ENCODE results near the gene B3GALT4. TPM values are rescaled to one million over a fixed set of nuclear protein-coding genes. Genes with fewer than 3 reads are reported as not detected.
A peak's percentile ranks its signal among the peaks of the same experiment; 100 is the strongest.

Gene B3GALT4
- total RNA-seq, 1 donor from 2014 or later: 6.5 TPM

- no peak for TF ChIP-seq CTCF (IDR thresholded peaks at IDR 0.05)
- no peaks in the 10 kb centered on the region for H3K27me3 Mint-ChIP-seq (ENCODE audit: low read depth)
- no peaks in the 10 kb centered on the region for H3K9me3 Mint-ChIP-seq (ENCODE audit: low read depth)
- H3K4me3 Mint-ChIP-seq (ENCODE audit: unreplicated experiment): peak overlapping the region; percentile 98
- peaks cover 36% of the 10 kb centered on the region for H3K4me1 Mint-ChIP-seq (ENCODE audit: low read depth)
- H3K27ac Mint-ChIP-seq (ENCODE audit: unreplicated experiment): peak overlapping the region; percentile 74
- H3K36me3 Mint-ChIP-seq (ENCODE audit: low read depth): peaks cover 8% of the 10 kb centered on the region
- no peak for DNase-seq (ENCODE audit: low spot score)
These were observed 20.0 kb downstream of the B3GALT4 start for GRCh38 chr6:33296797-33297405.

- Mint-ChIP-seq H3K36me3 (ENCODE audit: low read depth) (peaks cover 7% of the 10 kb centered on the region), H3K27ac (ENCODE audit: unreplicated experiment) (peak overlapping the region; percentile 74), H3K27me3 (ENCODE audit: low read depth) (no peaks in the 10 kb centered on the region), H3K9me3 (ENCODE audit: low read depth) (no peaks in the 10 kb centered on the region), H3K4me1 (ENCODE audit: low read depth) (peaks cover 36% of the 10 kb centered on the region), H3K4me3 (ENCODE audit: unreplicated experiment) (peak overlapping the region; percentile 98)
- no peak for DNase-seq (ENCODE audit: low spot score)
- TF ChIP-seq CTCF (IDR thresholded peaks at IDR 0.05): no peak
These were observed 20.6 kb downstream of the B3GALT4 start for GRCh38 chr6:33297406-33297955.

- no peaks in the 10 kb centered on the region for H3K27me3 Mint-ChIP-seq (ENCODE audit: low read depth)
- peak; percentile 42 for TF ChIP-seq CTCF (IDR thresholded peaks at IDR 0.05)
- peak overlapping the region; percentile 98 for H3K4me3 Mint-ChIP-seq (ENCODE audit: unreplicated experiment)
- no peak for DNase-seq (ENCODE audit: low spot score)
- H3K4me1 Mint-ChIP-seq (ENCODE audit: low read depth): peaks cover 36% of the 10 kb centered on the region
- H3K27ac Mint-ChIP-seq (ENCODE audit: unreplicated experiment): peak overlapping the region; percentile 99
- H3K9me3 Mint-ChIP-seq (ENCODE audit: low read depth): no peaks in the 10 kb centered on the region
- H3K36me3 Mint-ChIP-seq (ENCODE audit: low read depth): peaks cover 7% of the 10 kb centered on the region
These were observed 21.2 kb downstream of the B3GALT4 start for GRCh38 chr6:33297956-33298772.

GRCh38 chr6:33298773-33299236 lies 21.9 kb downstream of the B3GALT4 start, which contains the start of gene RGL2:
Gene RGL2 (minus strand): TSS chr6:33298942. CDS start chr6:33298610, 332 bp downstream.
- Mint-ChIP-seq H3K27ac (ENCODE audit: unreplicated experiment) (peak within 1 kb of the TSS; percentile 99), H3K9me3 (ENCODE audit: low read depth) (no peaks in the 10 kb centered on the region), H3K4me1 (ENCODE audit: low read depth) (peaks cover 36% of the 10 kb centered on the region), H3K36me3 (ENCODE audit: low read depth) (peaks cover 10% of the 10 kb centered on the region), H3K27me3 (ENCODE audit: low read depth) (no peaks in the 10 kb centered on the region), H3K4me3 (ENCODE audit: unreplicated experiment) (peak within 1 kb of the TSS; percentile 98)
- no peak for TF ChIP-seq CTCF (IDR thresholded peaks at IDR 0.05)
- no peak for DNase-seq (ENCODE audit: low spot score)

- Mint-ChIP-seq H3K27ac (ENCODE audit: unreplicated experiment) (peak overlapping the region; percentile 99), H3K4me1 (ENCODE audit: low read depth) (peaks cover 36% of the 10 kb centered on the region), H3K27me3 (ENCODE audit: low read depth) (no peaks in the 10 kb centered on the region), H3K9me3 (ENCODE audit: low read depth) (no peaks in the 10 kb centered on the region), H3K36me3 (ENCODE audit: low read depth) (peaks cover 10% of the 10 kb centered on the region), H3K4me3 (ENCODE audit: unreplicated experiment) (peak overlapping the region; percentile 98)
- peak; percentile 91 for TF ChIP-seq CTCF (IDR thresholded peaks at IDR 0.05)
- peak; percentile 95 for DNase-seq (ENCODE audit: low spot score)
These were observed 22.5 kb downstream of the B3GALT4 start for GRCh38 chr6:33299237-33299944.
